ENCODE results near the gene AMFR.
A peak's percentile ranks its signal among the peaks of the same experiment; 100 is the strongest.

AMFR gene

GRCh38 chr16:56339431-56340195 lies 85.7 kb downstream of the AMFR start:
- Histone ChIP-seq H3K4me3 (no peak overlapping the region), H3K27ac (no peak overlapping the region)

- Histone ChIP-seq H3K27ac (no peak overlapping the region), H3K4me3 (no peak overlapping the region)
Observed at GRCh38 chr16:56338566-56339318, 86.6 kb downstream of the AMFR start.

GRCh38 chr16:56337858-56338325 lies 87.5 kb downstream of the AMFR start:
- Histone ChIP-seq H3K27ac (no peak overlapping the region), H3K4me3 (no peak overlapping the region)

GRCh38 chr16:56337131-56337857 lies 88.1 kb downstream of the AMFR start:
- no peak overlapping the region for H3K4me3 ChIP-seq
- H3K27ac ChIP-seq, result no peak overlapping the region

GRCh38 chr16:56336711-56337110 lies 88.6 kb downstream of the AMFR start:
- Histone ChIP-seq H3K27ac (no peak overlapping the region), H3K4me3 (no peak overlapping the region)

GRCh38 chr16:56336071-56336688 lies 89.2 kb downstream of the AMFR start:
- Histone ChIP-seq H3K4me3 (no peak overlapping the region), H3K27ac (peak overlapping the region in 1 of 21 experiments; percentile 74)

GRCh38 chr16:56334761-56335160 lies 90.6 kb downstream of the AMFR start:
- peak overlapping the region in 11 of 21 experiments; percentile 21 to 74 (median 56) for H3K27ac ChIP-seq
- H3K4me3 ChIP-seq, result no peak overlapping the region

- Histone ChIP-seq H3K27ac (no peak overlapping the region), H3K4me3 (no peak overlapping the region)
Observed at GRCh38 chr16:56332464-56333079, 92.8 kb downstream of the AMFR start.

- Histone ChIP-seq H3K4me3 (no peak overlapping the region), H3K27ac (no peak overlapping the region)
Observed at GRCh38 chr16:56331915-56332314, 93.4 kb downstream of the AMFR start.

GRCh38 chr16:56331399-56331798 lies 93.9 kb downstream of the AMFR start:
- Histone ChIP-seq H3K4me3 (no peak overlapping the region), H3K27ac (peak overlapping the region in 1 of 21 experiments; percentile 29)

- Histone ChIP-seq H3K27ac (peak overlapping the region in 2 of 21 experiments; percentile 19 to 36), H3K4me3 (no peak overlapping the region)
Observed at GRCh38 chr16:56330476-56330875, 94.9 kb downstream of the AMFR start.

- Histone ChIP-seq H3K27ac (peak overlapping the region in 2 of 21 experiments; percentile 19 to 36), H3K4me3 (no peak overlapping the region)
Observed at GRCh38 chr16:56329887-56330286, 95.5 kb downstream of the AMFR start.

- no peak overlapping the region for H3K27ac ChIP-seq
- no peak overlapping the region for H3K4me3 ChIP-seq
Observed at GRCh38 chr16:56328276-56329022, 96.9 kb downstream of the AMFR start.

GRCh38 chr16:56327929-56328258 lies 97.5 kb downstream of the AMFR start:
- Histone ChIP-seq H3K4me3 (no peak overlapping the region), H3K27ac (no peak overlapping the region)

GRCh38 chr16:56327071-56327928 lies 98.0 kb downstream of the AMFR start:
- H3K27ac ChIP-seq, result no peak overlapping the region
- no peak overlapping the region for H3K4me3 ChIP-seq

- no peak overlapping the region for H3K4me3 ChIP-seq
- no peak overlapping the region for H3K27ac ChIP-seq
Observed at GRCh38 chr16:56325956-56326355, 99.4 kb downstream of the AMFR start.

- Histone ChIP-seq H3K27ac (no peak overlapping the region), H3K4me3 (no peak overlapping the region)
Observed at GRCh38 chr16:56324406-56324805, 100.9 kb downstream of the AMFR start.

GRCh38 chr16:56321571-56321970 lies 103.8 kb downstream of the AMFR start:
- Histone ChIP-seq H3K4me3 (no peak overlapping the region), H3K27ac (no peak overlapping the region)
